Measurements from ENCODE around the gene C6. TPM values are rescaled to one million over a fixed set of nuclear protein-coding genes. Genes with fewer than 3 reads are reported as not detected.

The C6 gene
- total and polyA plus RNA-seq, 2 of the 8 experiments (the other 6 are each of a cell fraction or from before 2014, with no cell fraction given), result not detected

DNA sequence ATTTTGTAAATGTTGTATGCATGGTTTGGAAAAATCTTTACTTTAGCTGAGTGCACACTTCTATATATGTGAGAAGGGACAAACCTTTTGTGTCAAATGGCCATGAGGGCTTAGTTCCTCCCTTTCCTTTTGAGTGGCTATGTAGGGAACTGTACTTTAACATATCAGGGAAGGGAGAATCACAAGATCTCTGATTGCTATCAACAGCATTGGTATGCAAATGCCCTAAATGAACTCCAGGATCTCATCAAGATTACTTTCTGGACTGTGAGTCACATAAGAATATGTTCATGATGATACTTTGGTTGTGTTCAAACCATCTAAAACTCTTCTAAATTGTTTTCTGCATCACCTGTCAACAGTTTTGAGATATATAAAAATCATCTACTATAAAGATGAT is 111.0 kb downstream of the C6 start:
- Histone ChIP-seq H2AK5ac (ENCODE audit: low read depth, low read length) (no peak overlapping the region), H2BK20ac (ENCODE audit: low read length) (no peak overlapping the region), H3K27ac (ENCODE audit: low read depth, low read length) (no peak overlapping the region), H4K91ac (replicated peaks; ENCODE audit: insufficient read length, low read length) (no peak overlapping the region), H3K4me2 (ENCODE audit: insufficient read depth in 1 of 2, low read depth in 2 of 2, low read length in 2 of 2) (no peak overlapping the region), H3K23me2 (ENCODE audit: low read depth, low read length) (no peaks in the 10 kb centered on the region), H3K18ac (ENCODE audit: extremely low read depth, low read length) (no peak overlapping the region), H3K9ac (replicated peaks in 1 of 4; ENCODE audit: extremely low read depth in 1 of 4, low read depth in 3 of 4, low read length in 3 of 4) (no peak overlapping the region), H2BK12ac (ENCODE audit: low read depth, low read length) (no peak overlapping the region), H3K4me1 (replicated peaks in 1 of 4; ENCODE audit: control insufficient read depth in 3 of 4, insufficient read depth in 4 of 4, low read length in 3 of 4) (no peaks in the 10 kb centered on the region), H3K4me3 (ENCODE audit: extremely low read depth in 1 of 4, insufficient read depth in 2 of 4, low read depth in 3 of 4, low read length in 4 of 4) (no peak overlapping the region), H2BK15ac (ENCODE audit: low read length) (no peak overlapping the region), H3K4ac (replicated peaks; ENCODE audit: insufficient read length, low read depth, low read length) (no peak overlapping the region), H3K27me3 (replicated peaks in 1 of 4; ENCODE audit: control insufficient read depth in 3 of 4, extremely low read depth in 1 of 4, insufficient read depth in 3 of 4, low read length in 3 of 4) (no peaks in the 10 kb centered on the region), H3K14ac (ENCODE audit: insufficient read length) (no peak overlapping the region), H2AFZ (ENCODE audit: low read length) (no peak overlapping the region), H4K8ac (ENCODE audit: extremely low read depth, insufficient read depth, low read length) (no peak overlapping the region), H3K79me1 (ENCODE audit: low read depth, low read length) (no peaks in the 10 kb centered on the region), H2BK5ac (ENCODE audit: low read depth, low read length) (no peak overlapping the region), H3K23ac (ENCODE audit: insufficient read length) (no peak overlapping the region), H3K79me2 (ENCODE audit: control insufficient read depth in 1 of 2, insufficient read depth in 2 of 2, low read length in 2 of 2) (no peaks in the 10 kb centered on the region), H2BK120ac (replicated peaks; ENCODE audit: low read depth, low read length) (no peak overlapping the region), H3K36me3 (ENCODE audit: control insufficient read depth in 2 of 4, insufficient read depth in 4 of 4, low read length in 3 of 4) (no peaks in the 10 kb centered on the region), H4K5ac (ENCODE audit: insufficient read length, low read depth, low read length) (no peak overlapping the region), H3K56ac (replicated peaks; ENCODE audit: insufficient read length, low read depth, low read length) (no peak overlapping the region), H4K20me1 (replicated peaks in 1 of 2; ENCODE audit: control insufficient read depth in 1 of 2, insufficient read depth in 2 of 2, low read length in 2 of 2) (no peaks in the 10 kb centered on the region), H3K9me3 (ENCODE audit: insufficient read depth in 2 of 2, low read depth in 1 of 2, low read length in 1 of 2) (peaks cover 2 to 3% of the 10 kb centered on the region in 2 experiments; a peak in 2 of 4 replicates)
- FAIRE-seq (no peak), DNase-seq (ENCODE audit: low read depth in 1 of 2, low spot score in 2 of 2) (no peak)
- POLR2A ChIA-PET (ENCODE audit: partially characterized antibody), result no interaction called here
- CTCF ChIA-PET (ENCODE audit: partially characterized antibody), result no interaction called here
- TF ChIP-seq GABPA (IDR thresholded peaks at IDR 0.05; ENCODE audit: borderline replicate concordance, insufficient read depth, low read length), result no peak
- TF ChIP-seq SP4 (IDR thresholded peaks at IDR 0.05; ENCODE audit: low read length), result no peak
- no peak for TF ChIP-seq TCF12 (IDR thresholded peaks at IDR 0.05; ENCODE audit: low read depth, low read length)
- no peak for TF ChIP-seq CHD1 (IDR thresholded peaks at IDR 0.05; ENCODE audit: low read depth, low read length)
- TF ChIP-seq BACH1 (IDR thresholded peaks at IDR 0.05; ENCODE audit: low read length), result no peak
- no peak for TF ChIP-seq RBBP5 (IDR thresholded peaks at IDR 0.05; ENCODE audit: borderline replicate concordance, low read depth, low read length)
- no peak for TF ChIP-seq TBP (IDR thresholded peaks at IDR 0.05; ENCODE audit: low read depth, low read length)
- no peak for TF ChIP-seq GTF2F1 (IDR thresholded peaks at IDR 0.05; ENCODE audit: borderline replicate concordance, low read depth, low read length)
- no peak for TF ChIP-seq POLR2A (IDR thresholded peaks at IDR 0.05; ENCODE audit: control extremely low read depth in 1 of 2, low read depth in 2 of 2, low read length in 2 of 2)
- TF ChIP-seq NANOG (IDR thresholded peaks at IDR 0.05; ENCODE audit: insufficient read depth, low read depth, low read length, poor library complexity, severe bottlenecking), result no peak
- no peak for TF ChIP-seq CBX8 (IDR thresholded peaks at IDR 0.05; ENCODE audit: borderline replicate concordance, low read depth, low read length)
- no peak for TF ChIP-seq MAX (IDR thresholded peaks at IDR 0.05)
- TF ChIP-seq JUND (IDR thresholded peaks at IDR 0.05; ENCODE audit: low read length), result no peak
- no peak for TF ChIP-seq KDM4A (IDR thresholded peaks at IDR 0.05; ENCODE audit: low read depth, low read length, severe bottlenecking)
- TF ChIP-seq SAP30 (IDR thresholded peaks at IDR 0.05; ENCODE audit: insufficient read depth, insufficient replicate concordance, low read length), result no peak
- TF ChIP-seq SP1 (IDR thresholded peaks at IDR 0.05; ENCODE audit: low read depth, low read length), result no peak
- TF ChIP-seq KDM1A (IDR thresholded peaks at IDR 0.05; ENCODE audit: borderline replicate concordance, low read length), result no peak

Data from H1 (cell line).